Stomach (tissue), 9 donors: ENCODE measurements around the gene PLGRKT. TPM values are rescaled to one million over a fixed set of nuclear protein-coding genes. Genes with fewer than 3 reads are reported as not detected.

Experiments
- DNase-seq, 2 donors: peaks; one replicate each; pipeline versions ENCODE4 v3.0.0 to v3.0.0-alpha.2; 2013 to 2019
- H3K27ac ChIP-seq, 5 donors: fragments of 200-600 bp in 4 of 5; sonication (generic) in 4 of 5; one replicate each; pipeline ENCODE4 v1.5.1; 2013 to 2019; ENCODE audit warnings: mild to moderate bottlenecking in 1 of 5, moderate library complexity in 1 of 5
- H3K27me3 ChIP-seq, 3 donors: fragments of 200-600 bp; sonication (generic); one replicate each; pipeline ENCODE4 v1.5.1; 2017 to 2019; ENCODE audit warnings: mixed run types in 1 of 3
- H3K36me3 ChIP-seq, 4 donors: fragments of 200-600 bp; sonication (generic); 1 replicate in 3 of 4; 2 replicates in 1 of 4; pipeline ENCODE4 v1.5.1; 2016 to 2019
- H3K4me1 ChIP-seq, 4 donors: fragments of 200-600 bp; sonication (generic); one replicate each; pipeline ENCODE4 v1.5.1; 2016 to 2019
- H3K4me3 ChIP-seq, 4 donors: fragments of 200-600 bp; sonication (generic) in 3 of 4; one replicate each; pipeline ENCODE4 v1.5.1; 2016 to 2019; ENCODE audit warnings: mild to moderate bottlenecking in 1 of 4
- H3K9me3 ChIP-seq, 4 donors: fragments of 200-600 bp; sonication (generic); one replicate each; pipeline ENCODE4 v1.5.1; 2016 to 2019
- EP300 ChIP-seq: sonication (generic); formaldehyde crosslinking; IDR thresholded peaks from one replicate; pipeline ENCODE4 v1.6.1; 2017; ENCODE audit warnings: antibody characterized with exemption
- POLR2A ChIP-seq, 4 donors: fragments of 450-650 bp; IDR thresholded peaks; one replicate each; pipeline ENCODE4 v1.6.1; 2016; ENCODE audit warnings: antibody characterized with exemption in 4 of 4, control low read depth in 2 of 4, mild to moderate bottlenecking in 1 of 4, moderate library complexity in 1 of 4
- POLR2AphosphoS5 ChIP-seq, 3 donors: sonication (generic); formaldehyde crosslinking; IDR thresholded peaks; one replicate each; pipeline ENCODE4 v1.6.1; 2016; ENCODE audit warnings: antibody characterized with exemption in 3 of 3
- WGBS, 5 donors: extraction: QIAGEN DNeasy Blood & Tissue Kit in 3 of 5; methylation state at CpG; one replicate each; pipeline versions ENCODE4 v1.1.5 to v1.1.7; 2013 to 2018; 5-methylcytosine and 5-hydroxymethylcytosine counted together
- intact Hi-C: fragments of 100-400 bp; cut with DNase I; formaldehyde crosslinking; loops from one replicate; pipeline ENCODE4 v1.15.1; 2023; ENCODE audit warnings: low total_unique reads
- polyA plus RNA-seq, 3 donors: library from polyadenylated mRNA; stranded (reverse); fragments of 200-250 nt; gene quantifications; one replicate each; pipeline ENCODE4 v1.2.3, GENCODE V29; 2013
- total RNA-seq, 5 donors: library from RNA; depleted of rRNA; stranded (reverse); fragments of >200 nt; gene quantifications; one replicate each; pipeline versions ENCODE4 v1.1.0 to v1.2.3, GENCODE V29; 2014 to 2016
- TF ChIP-seq, protein P1 (sequence below), 7 experiments: fragments of 450-650 bp in 4 of 7; fragments of 200-600 bp in 3 of 7; sonication (generic) in 3 of 7; IDR thresholded peaks; one replicate each; pipeline ENCODE4 v1.5.1; 2016 to 2019; ENCODE audit warnings: antibody characterized with exemption in 7 of 7, control low read depth in 2 of 7, mild to moderate bottlenecking in 1 of 7
- donor health status: healthy with polysubstance abuse.
- donor health status: Bipolar disorder and iron deficiency.
- donor health status: healthy.

PLGRKT gene
- total and polyA plus RNA-seq, 8 donors, result 1.2 to 69.6 (median 15.7) TPM; not detected in 1

DNA sequence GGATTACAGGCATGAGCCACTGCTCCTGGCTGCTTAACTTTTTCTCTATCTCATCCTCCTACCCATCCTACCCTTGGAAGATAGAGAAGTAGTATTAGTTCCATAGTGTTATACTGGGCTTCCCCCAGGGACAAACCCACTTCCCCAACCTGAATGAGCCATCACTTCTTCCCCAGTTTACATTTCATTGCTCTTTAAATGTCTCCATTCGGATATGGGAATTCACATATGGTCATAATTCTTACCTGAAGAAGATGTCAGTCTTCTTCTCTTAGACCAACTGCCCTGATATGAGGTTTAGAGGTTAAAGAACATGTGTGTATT is 14.5 kb upstream of the PLGRKT start:
- peak overlapping the region in 2 of 5 donors; percentile 4 to 5 for H3K27ac ChIP-seq
- intact Hi-C loops, result no loop called here
- DNase-seq, result no peak

DNA sequence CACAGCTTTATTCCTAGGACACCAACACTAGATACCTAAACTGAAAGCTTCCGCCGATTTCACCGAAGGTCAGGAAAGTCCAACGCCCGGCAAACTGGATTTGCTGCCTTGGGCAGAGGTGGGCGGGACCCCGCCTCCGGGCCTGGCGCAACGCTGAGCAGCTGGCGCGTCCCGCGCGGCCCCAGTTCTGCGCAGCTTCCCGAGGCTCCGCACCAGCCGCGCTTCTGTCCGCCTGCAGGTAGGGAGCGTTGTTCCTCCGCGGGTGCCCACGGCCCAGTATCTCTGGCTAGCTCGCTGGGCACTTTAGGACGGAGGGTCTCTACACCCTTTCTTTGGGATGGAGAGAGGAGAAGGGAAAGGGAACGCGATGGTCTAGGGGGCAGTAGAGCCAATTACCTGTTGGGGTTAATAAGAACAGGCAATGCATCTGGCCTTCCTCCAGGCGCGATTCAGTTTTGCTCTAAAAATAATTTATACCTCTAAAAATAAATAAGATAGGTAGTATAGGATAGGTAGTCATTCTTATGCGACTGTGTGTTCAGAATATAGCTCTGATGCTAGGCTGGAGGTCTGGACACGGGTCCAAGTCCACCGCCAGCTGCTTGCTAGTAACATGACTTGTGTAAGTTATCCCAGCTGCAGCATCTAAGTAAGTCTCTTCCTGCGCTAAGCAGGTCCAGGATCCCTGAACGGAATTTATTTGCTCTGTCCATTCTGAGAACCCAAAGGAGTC is 12.8 kb upstream of the PLGRKT start, which contains the start of gene CD274:
CD274 (plus strand) TSS at position 184 of the 733 bp plus-strand sequence. CDS start 5,572 bp downstream, outside the sequence.
- Histone ChIP-seq H3K36me3 (no peaks in the 10 kb centered on the region), H3K9me3 (no peaks in the 10 kb centered on the region), H3K4me1 (peaks cover 0 to 54% (median 16%) of the 10 kb centered on the region in 4 donors), H3K4me3 (peak within 1 kb of the TSS; percentile 49 to 60 (median 54)), H3K27ac (peak within 1 kb of the TSS; percentile 31 to 89 (median 86)), H3K27me3 (no peaks in the 10 kb centered on the region)
- peak; percentile 93 to 96 for DNase-seq
- WGBS, 5 donors, result 2 to 5% (median 4%) methylated on average over 33 to 36 of the region's 36 CpGs
- TF ChIP-seq, protein P1, sequence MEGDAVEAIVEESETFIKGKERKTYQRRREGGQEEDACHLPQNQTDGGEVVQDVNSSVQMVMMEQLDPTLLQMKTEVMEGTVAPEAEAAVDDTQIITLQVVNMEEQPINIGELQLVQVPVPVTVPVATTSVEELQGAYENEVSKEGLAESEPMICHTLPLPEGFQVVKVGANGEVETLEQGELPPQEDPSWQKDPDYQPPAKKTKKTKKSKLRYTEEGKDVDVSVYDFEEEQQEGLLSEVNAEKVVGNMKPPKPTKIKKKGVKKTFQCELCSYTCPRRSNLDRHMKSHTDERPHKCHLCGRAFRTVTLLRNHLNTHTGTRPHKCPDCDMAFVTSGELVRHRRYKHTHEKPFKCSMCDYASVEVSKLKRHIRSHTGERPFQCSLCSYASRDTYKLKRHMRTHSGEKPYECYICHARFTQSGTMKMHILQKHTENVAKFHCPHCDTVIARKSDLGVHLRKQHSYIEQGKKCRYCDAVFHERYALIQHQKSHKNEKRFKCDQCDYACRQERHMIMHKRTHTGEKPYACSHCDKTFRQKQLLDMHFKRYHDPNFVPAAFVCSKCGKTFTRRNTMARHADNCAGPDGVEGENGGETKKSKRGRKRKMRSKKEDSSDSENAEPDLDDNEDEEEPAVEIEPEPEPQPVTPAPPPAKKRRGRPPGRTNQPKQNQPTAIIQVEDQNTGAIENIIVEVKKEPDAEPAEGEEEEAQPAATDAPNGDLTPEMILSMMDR (IDR thresholded peaks at IDR 0.05), result peak in 5 of 7 experiments; percentile 34 to 76 (median 65)
- TF ChIP-seq EP300 (no peak), POLR2AphosphoS5 (IDR thresholded peaks at IDR 0.05) (peak; percentile 48 to 88 (median 75)), POLR2A (IDR thresholded peaks at IDR 0.05) (no peak)
- intact Hi-C loops, result no loop called here

More for the DNA sequence above, 14.5 kb upstream of the PLGRKT start:
- Histone ChIP-seq H3K36me3 (peaks cover 0 to 3% (median 0%) of the 10 kb centered on the region in 4 donors), H3K27me3 (no peaks in the 10 kb centered on the region), H3K4me1 (peaks cover 0 to 58% (median 16%) of the 10 kb centered on the region in 4 donors), H3K9me3 (no peaks in the 10 kb centered on the region), H3K4me3 (peak overlapping the region in 1 of 4 donors; percentile 60)
- TF ChIP-seq, protein P1 (IDR thresholded peaks at IDR 0.05), result no peak
- TF ChIP-seq POLR2AphosphoS5 (IDR thresholded peaks at IDR 0.05), result no peak
- no peak for TF ChIP-seq POLR2A (IDR thresholded peaks at IDR 0.05)
- TF ChIP-seq EP300, result no peak
- WGBS, 5 donors, result 75 to 89% (median 85%) methylated on average over 1 of the region's 1 CpG

DNA sequence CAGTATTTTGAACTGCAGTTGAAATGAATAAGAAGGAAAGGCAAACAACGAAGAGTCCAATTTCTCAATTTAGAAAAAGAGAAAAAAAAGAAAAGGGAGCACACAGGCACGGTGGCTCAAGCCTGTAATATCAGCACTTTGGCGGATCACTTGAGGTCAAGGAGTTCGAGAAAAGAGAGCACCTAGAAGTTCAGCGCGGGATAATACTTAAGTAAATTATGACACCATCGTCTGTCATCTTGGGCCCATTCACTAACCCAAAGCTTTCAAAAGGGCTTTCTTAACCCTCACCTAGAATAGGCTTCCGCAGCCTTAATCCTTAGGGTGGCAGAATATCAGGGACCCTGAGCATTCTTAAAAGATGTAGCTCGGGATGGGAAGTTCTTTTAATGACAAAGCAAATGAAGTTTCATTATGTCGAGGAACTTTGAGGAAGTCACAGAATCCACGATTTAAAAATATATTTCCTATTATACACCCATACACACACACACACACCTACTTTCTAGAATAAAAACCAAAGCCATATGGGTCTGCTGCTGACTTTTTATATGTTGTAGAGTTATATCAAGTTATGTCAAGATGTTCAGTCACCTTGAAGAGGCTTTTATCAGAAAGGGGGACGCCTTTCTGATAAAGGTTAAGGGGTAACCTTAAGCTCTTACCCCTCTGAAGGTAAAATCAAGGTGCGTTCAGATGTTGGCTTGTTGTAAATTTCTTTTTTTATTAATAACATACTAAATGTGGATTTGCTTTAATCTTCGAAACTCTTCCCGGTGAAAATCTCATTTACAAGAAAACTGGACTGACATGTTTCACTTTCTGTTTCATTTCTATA is 12.0 kb upstream of the PLGRKT start:
- TF ChIP-seq POLR2A (IDR thresholded peaks at IDR 0.05), result no peak
- TF ChIP-seq, protein P1 (IDR thresholded peaks at IDR 0.05), result no peak
- no peak for TF ChIP-seq EP300
- TF ChIP-seq POLR2AphosphoS5 (IDR thresholded peaks at IDR 0.05), result no peak
- Histone ChIP-seq H3K27me3 (no peaks in the 10 kb centered on the region), H3K9me3 (no peaks in the 10 kb centered on the region), H3K36me3 (no peaks in the 10 kb centered on the region), H3K27ac (peak overlapping the region in 4 of 5 donors; percentile 78 to 89 (median 87)), H3K4me1 (peaks cover 0 to 48% (median 16%) of the 10 kb centered on the region in 4 donors), H3K4me3 (peak overlapping the region; percentile 49 to 60 (median 54))
- intact Hi-C loops, result no loop called here
- DNase-seq, result no peak
- WGBS, 5 donors, result 41 to 46% (median 43%) methylated on average over 15 of the region's 15 CpGs
